Measurements from ENCODE around the gene SERTAD1.
"Not testable (repeated sequence)": the region's sequence is repeated elsewhere in the genome, so short reads cannot be mapped to it uniquely, and the experiment has no call there.

SERTAD1 gene

DNA sequence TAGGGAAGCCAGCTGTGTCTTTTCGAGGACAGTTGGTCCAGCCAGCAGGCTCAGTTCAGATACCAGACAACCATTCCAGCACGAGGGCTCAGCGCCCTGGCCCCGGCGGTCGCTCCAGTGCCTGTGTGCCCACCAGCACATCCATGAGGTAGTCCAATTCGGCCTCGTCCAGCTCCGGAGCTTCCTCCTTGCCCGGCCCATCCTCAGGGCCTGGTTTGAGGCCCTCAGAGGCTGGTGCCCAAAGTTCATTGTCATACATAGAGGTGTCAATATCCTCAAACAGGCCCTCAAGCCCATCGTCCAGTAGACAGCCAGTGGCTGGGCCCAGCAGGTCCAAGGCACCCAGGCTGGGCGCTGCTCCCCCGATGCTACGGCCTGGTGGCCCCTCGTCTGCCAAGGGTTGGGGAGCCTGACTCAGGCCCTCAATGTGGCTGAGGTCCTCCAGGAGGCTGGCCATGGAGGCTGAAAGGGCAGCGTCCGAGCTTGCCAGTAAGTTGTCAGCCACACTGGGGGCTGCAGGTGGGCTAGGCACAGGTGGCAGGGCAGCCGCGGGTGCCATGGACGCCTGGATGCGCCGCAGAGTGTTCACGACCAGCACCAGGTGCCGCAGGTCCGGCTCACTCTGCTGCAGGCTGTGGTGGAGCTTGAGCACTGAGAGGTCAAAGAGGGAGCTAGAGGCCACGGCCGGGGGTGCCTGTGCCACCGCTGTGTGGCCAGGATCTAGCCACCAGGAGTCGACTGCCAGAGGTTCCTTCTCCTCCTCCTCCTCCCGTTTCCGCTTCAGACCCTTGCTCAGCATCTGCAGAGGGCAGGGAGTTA, 2.8 kb downstream of the SERTAD1 start:
- in situ Hi-C loops (cut with HindIII; ENCODE audit: low sequenced_read_pairs), result no loop called here

DNA sequence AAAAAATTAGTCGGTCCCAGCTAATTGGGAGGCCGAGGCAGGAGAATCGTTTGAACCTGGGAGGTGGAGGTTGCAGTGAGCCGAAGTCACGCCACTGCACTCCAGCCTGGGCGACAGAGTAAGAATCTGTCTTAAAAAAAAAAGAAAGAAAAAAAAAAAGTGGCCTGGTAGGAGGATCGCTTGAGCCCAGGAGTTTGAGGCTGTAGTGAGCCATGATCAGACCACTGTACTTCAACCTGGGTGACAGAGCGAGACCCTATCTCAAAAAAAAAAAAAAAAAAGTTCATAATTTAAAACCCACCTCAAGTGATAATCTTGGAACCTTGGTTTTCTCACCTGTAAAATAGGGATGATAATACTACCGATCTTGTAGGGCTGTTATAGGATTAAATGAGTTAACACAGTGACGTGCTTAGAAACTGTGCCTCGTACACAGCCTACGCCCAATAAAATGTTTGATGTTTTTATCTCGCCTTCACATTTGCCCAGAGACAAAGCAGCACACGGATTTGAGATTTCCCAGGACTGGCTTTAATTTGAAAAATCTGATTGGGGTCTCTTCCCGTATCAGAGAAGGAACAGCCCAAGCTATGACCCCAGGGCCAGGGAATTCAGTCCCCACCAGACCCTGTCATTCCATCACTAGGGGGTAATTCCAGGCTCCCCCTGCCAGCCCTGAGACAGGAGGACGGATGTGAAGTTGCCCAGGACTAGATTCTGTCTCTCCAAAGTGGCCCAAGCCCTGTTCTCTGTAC, 3.6 kb downstream of the SERTAD1 start:
- in situ Hi-C loops (cut with HindIII; ENCODE audit: low sequenced_read_pairs), result no loop called here

DNA sequence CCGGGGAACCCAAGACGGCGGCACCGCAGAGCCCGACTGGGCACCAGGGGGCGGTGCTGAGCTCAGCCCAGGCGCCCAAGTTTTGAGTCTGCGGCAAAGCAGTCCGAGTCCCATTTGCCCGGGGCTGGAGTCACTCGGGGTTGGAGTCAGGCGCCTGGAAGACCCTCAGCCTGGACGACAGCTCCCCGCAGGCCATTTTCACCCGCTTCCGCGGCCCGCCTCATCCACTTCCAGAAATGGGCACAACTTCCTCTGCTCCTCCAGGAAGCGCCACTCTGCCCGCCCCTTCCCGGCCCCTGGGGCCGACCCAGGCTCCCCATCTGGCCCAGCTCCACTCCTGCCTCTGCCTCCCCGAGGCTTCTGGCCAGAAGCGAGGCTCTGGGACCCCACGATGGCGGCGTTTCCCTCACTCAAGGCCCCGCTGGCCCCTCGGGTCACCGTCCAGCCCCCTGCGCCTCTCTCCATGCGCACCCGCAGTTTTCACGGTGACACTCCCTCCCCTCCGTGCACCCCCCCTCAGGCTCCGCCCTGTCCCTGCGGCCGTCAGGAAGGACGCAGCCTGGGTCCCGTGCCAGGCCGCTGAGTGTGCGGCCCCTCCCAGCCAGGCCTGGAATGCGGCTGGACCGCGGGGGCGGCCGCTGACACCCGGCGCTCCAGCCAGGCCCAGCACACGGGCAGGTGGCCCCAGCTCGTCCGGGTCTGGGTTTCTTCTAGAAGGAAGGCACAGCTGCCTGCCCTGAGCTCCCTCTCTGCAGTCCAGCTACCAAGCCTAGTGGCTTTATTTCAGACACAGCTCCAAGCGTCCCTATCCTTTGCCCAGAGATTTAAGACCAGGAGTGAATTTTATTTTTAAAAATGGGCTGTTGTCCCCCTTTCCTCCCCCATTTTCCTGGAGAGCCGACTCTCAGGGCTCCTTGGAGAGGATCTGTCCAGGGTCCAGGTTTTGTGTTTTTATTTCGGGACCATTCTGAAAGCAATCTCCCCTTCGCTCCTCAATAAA, 4.7 kb downstream of the SERTAD1 start:
- in situ Hi-C loops (cut with HindIII; ENCODE audit: low sequenced_read_pairs), result no loop called here

DNA sequence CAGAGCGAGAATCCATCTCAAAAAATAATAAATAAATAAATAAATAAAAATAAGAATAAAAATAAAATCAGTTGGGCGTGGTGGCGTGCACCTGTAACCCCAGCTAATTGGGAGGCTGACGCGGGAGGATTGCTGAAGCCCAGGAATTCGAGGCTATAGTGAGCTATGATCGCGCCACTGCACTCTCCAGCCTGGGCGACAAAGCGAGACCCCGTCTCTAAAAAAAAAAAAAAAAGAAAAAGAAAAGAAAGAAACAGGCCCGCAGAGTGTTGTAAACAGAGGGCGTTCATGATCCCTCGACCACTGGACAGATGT, 5.4 kb downstream of the SERTAD1 start:
- in situ Hi-C loops (cut with HindIII; ENCODE audit: low sequenced_read_pairs), result no loop called here

DNA sequence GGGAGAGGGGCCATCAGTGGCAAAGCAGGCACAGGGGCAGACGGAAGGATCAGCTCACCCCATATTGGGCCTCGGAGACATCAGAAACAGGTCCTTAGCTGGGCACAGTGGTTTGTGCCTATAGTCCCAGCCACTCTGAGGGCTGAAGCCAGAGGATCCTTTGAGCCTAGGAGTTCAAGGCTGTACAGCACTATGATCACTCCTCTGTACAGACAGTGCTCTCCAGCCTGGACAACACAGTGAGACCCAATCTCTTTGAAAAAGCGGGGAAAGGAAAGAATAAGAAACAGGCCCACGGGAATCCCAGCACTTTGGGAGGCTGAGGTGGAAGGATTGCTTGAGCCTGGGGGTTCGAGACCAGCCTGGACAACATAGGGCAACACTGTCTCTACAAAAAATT, 6.0 kb downstream of the SERTAD1 start:
- in situ Hi-C loops (cut with HindIII; ENCODE audit: low sequenced_read_pairs), result no loop called here

DNA sequence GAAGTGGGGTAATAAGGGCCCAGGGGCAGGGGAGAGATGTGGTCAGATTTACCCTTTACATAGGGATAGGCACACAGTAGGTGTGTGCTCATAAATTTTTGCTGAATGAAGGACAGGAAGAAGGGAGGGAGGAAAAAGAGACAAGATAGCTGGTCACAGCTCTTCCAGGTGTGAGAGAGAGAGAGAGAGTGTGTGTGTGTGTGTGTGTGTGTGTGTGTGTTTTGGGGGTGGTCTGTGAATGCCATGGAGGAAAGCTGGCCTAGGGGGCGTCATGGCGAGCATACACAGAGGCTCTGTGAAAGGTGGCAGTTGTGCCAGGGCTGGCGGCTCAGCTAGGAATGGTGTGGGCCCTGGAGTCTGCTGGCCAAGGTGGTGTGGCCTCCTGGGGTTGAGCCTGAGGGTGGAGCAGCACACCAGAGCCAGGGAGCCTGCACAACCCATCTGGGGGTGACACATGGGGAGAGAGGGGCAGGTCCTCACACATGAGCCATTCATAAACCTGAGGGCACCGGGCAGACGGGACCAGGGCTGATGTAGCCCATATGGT, 6.7 kb downstream of the SERTAD1 start:
- in situ Hi-C loops (cut with HindIII; ENCODE audit: low sequenced_read_pairs), result no loop called here

DNA sequence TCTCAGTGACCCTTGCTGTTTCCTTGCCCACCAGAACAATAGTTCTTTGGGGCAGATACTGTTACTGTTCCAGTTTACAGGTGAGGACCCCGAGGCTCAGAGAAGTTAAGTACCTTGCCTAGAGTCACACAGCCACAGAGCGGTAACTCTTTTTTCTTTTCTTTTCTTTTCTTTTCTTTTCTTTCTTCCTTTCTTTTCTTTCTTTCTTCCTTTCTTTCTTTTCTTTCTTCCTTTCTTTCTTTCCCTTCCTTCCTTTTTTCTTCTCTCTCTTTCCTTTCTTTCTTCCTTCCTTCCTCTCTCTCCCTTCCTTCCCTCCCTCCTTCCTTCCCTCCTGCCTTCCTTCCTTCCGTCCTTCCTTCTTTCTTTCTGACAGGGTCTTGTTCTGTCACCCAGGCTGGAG, 7.8 kb downstream of the SERTAD1 start:
- in situ Hi-C loops (cut with HindIII; ENCODE audit: low sequenced_read_pairs), result no loop called here

DNA sequence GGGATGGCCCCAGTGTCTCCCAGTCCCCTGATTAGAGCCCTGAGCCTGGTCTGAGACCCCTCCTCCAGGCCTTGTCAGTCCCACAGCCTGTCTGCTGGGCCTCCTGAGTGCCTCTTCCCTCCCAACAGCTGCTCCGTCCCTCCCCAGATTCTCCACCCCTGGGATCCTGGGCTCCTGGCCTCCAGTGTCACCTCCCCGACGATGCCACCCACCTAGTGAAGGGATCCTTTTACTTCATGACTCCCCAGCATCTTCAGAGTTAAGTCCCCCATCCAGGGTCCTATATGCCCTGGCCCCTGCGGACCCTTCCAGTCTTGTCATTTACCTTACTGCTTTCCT, 8.2 kb downstream of the SERTAD1 start:
- in situ Hi-C loops (cut with HindIII; ENCODE audit: low sequenced_read_pairs), result no loop called here

DNA sequence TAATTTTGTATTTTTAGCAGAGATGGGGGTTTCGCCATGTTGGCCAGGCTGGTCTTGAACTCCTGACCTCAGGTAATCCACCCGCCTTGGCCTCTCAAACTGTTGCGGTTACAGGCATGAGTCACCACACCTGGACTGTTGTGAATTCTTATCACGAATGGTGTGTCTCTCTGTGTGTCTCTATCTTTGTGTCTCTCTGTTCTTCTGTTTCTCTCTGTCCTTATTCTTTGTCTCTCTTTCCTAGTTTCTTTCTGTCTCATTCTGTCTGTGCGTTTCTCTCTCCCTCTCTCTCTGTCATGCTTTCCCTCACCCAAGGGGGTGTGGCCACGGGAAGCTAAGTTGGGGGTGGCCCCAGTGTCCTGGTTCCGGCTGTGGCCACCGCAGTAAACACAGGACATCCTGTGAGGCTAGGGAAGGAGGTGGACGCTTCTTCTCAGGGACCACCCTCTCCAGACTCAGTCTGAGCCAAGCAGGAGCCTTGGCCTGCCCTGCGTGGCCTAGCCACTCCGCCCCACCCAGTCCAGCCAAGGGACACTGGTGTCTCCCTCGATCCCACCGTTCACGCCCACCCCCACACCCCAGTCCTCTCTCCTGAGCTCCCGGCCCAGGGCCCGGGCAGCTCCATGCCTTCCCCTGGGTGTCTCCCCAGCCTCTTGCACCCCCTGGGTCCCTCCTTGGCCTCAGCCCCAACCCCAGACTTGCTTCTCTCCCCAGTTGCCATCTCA, 8.7 kb downstream of the SERTAD1 start:
- in situ Hi-C loops (cut with HindIII; ENCODE audit: low sequenced_read_pairs), result no loop called here

DNA sequence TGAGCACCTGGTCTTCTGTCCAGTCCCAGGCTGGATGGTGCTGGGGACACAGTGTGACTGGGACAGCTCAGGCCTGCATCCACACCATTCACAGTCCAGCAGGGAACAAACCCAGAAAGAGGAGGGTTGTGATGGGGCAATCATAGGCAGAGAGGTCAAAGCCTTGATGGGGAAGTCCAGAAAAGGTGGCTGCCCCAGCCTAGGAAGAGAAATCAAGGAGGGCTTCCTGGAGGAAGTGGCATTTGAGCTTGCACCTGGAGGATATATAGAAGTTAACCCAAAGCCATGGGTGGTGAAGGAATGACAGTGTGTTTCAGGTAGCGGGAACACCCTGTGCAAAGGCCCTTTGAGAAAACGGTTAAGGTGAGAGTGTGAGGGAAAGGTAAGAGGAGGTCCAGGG, 10.0 kb downstream of the SERTAD1 start:
- in situ Hi-C loops (cut with HindIII; ENCODE audit: low sequenced_read_pairs), result no loop called here

DNA sequence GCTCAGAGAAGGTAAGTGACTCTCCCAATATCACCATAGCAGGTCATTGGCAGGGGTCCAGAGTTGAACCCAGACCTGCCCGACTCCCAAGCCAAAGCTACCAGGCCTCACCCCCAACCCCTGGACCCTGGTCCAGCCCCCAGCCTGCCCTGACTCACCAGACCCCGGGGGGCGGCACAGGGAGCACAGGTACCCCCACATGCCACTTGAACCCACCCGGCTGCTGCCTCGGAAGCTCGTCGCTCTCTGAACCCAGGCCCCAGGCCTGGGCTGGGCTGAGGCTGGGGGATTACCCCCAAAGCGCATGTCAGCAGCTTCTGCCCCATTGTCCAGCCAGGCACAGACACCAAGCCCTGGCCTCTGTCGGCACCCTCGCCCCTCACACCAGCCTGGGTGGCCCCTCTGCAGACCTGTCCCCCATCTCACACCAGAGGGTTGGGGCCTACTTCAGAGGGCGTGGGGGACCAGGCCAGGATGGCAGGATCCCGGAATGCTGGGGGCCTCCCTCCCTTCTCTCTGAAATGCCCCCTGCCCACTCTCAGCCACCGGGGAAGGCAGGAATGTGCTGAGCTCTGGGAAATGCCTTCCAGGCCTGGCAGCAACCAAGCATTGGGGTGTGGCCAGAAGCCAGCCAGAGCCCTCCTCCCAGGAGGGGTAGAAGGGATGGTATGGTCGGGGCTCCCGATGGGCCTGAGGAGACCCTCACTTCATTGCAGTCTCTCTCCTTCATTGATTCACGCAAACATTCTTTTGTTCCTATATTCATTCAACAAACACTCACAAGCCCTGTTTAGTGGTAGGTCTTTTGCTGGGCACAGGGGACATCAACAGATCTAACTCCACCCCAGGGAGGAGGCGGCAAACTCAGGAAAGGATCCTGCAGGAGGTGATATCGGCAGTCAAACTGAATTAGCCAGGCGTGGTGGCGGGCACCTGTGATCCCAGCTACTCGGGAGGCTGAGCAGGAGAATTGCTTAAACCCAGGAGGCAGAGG, 11.0 kb downstream of the SERTAD1 start:
- in situ Hi-C loops (cut with HindIII; ENCODE audit: low sequenced_read_pairs), result no loop called here

DNA sequence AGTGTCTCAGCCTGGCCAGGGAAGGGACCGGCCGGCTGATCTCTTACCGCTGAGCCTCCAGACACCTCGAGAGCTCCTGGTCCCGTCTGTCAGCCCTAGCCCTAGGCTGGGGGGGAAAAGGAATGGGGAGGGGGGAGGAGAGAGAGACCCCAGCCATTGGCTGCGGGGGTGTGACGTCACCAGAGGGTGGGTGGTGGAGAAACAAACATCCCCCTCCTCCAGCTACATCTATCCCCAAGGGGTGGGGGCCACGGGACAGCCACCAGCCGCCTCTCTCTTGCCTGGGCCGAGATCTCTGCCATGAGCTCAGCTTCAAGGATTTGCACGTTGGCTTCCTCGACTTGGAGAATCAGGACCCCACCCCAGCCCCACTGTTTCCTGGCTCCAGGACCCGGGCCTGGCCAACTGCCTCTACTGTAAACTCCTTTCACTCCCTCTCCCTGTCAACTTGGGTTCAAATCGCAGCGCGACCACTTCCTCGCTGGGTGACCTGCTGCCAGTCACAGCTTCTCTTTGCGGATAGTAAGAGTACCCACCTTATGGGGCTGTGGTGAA, 12.4 kb downstream of the SERTAD1 start, which contains the start of gene PRX:
Gene PRX, minus strand, starts transcription at position 88 of the 555 bp plus-strand sequence. CDS start 5,446 bp downstream, outside the sequence.
- in situ Hi-C loops (cut with HindIII; ENCODE audit: low sequenced_read_pairs), result no loop called here

DNA sequence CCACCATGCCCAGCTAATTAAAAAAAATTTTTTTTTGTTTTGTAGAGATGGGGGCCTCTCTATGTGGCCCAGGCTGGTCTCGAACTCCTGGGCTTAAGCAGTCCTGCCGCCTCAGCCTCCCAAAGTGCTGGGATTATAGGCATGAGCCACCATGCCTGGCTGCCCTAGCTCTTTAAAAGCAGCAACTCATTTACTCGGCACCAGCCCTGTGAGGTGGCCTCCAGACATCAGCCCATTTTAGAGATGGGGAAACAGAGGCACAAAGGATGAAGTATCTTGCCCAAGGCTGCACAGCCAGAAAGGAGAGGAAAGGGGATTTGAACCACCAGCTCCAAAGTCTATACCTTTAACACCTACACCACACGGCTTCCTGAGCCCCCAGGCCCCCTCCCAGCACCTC, 12.9 kb downstream of the SERTAD1 start:
- in situ Hi-C loops (cut with HindIII; ENCODE audit: low sequenced_read_pairs), result no loop called here

DNA sequence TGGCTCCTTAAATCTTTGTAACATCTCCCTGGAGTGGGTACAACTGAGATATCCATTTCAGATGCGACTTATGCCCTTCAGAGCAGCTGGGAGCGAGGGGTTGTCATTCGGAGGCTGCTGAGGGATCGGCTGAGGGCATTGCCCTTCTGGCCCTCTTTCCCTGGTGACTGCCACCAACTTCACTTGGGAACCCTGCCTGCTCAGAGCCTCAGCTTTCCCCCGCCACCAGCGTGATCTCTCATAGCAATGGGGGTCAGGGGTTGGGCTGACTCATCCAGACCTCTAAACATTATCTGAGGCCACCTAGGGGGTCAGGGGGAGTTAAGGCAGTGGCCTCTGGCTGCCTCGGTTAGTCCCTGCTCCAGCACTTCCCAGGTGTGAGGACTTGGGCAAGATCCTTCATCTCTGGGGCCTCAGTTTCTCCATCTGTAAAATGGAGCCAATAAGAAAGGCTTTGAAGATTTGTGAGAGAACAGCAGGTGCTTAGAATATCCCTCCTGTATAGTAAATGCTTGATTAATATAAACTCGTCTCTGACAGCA, 13.8 kb downstream of the SERTAD1 start:
- in situ Hi-C loops (cut with HindIII; ENCODE audit: low sequenced_read_pairs), result no loop called here

DNA sequence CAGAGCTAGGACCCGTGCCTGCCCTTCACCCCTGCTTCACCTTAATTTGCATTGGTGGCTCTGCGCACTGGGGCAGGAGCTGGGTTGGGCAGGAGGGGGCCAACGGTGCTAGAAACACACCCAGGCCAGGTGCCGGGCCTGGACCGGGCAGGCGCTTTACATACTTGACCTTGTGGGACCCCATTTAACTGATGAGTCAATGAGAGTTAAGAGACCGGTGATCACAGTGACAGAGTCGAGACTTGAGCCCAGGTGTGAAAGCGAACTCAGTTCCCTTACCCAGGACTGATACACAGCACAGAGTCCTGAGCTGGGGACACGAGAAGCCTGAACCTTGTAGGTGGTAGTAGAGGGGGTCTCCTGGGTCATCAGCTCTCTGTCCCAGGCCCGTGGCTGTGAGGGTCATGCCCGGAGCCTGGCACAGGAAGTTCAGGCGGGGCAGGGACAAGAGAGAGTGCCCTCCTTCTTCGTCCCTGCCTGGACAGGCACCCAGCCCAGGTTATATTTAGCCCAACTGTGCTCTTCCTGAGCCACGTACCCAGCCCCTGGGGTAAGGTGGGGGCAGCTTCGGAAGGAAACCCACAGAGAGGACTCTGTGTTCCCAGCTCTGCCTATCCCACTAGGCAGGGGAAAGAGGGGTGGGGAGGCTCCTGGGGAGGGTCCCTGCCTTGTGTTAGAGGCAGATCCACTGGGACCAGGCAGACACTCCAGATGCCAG, 14.5 kb downstream of the SERTAD1 start:
- in situ Hi-C loops (cut with HindIII; ENCODE audit: low sequenced_read_pairs), result no loop called here

DNA sequence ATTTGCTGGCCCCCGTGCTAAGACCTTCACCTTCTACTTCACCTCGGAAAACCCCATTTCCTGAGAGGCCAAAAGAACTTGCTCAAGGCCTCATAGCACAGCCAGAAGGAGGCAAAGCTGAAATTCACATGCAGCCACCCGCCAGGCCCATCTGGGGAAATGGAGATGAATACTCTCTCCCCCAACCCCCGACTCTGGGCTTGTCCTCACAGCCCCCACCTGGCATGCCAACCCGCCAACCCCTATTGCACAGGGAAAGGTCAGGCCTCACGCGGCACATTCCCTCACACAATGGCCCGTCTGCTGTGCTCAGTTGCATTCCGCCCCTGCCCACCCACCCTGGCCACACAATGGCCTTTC, 15.8 kb downstream of the SERTAD1 start:
- in situ Hi-C loops (cut with HindIII; ENCODE audit: low sequenced_read_pairs), result no loop called here

DNA sequence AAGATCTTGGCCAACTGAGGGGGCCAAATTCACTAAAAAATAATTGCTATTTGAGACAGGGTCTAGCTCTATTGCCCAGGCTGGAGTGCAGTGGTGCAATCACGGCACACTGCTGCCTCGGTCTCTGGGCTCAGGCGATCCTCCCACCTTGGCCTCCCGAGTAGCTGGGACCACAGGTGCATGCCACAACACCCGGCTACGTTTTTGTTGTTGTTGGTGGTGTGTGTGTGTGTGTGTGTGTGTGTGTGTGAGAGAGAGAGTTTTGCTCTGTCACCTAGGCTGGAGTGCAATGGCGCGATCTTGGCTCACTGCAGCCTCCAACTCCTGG, 17.2 kb downstream of the SERTAD1 start:
- in situ Hi-C loops (cut with HindIII; ENCODE audit: low sequenced_read_pairs), result not testable (repeated sequence)
